Activated CD4-positive, alpha-beta T cell treated with anti-CD3 and anti-CD28 coated beads for 24 hours (primary cell): ENCODE measurements around the gene SPTSSB.

ENCODE experiments used
- DNase-seq, 2 donors: peaks; one replicate each; pipeline ENCODE4 v3.0.0-alpha.2; 2020; ENCODE audit warnings: low read depth in 2 of 2

SPTSSB gene, protein sequence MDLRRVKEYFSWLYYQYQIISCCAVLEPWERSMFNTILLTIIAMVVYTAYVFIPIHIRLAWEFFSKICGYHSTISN

DNA sequence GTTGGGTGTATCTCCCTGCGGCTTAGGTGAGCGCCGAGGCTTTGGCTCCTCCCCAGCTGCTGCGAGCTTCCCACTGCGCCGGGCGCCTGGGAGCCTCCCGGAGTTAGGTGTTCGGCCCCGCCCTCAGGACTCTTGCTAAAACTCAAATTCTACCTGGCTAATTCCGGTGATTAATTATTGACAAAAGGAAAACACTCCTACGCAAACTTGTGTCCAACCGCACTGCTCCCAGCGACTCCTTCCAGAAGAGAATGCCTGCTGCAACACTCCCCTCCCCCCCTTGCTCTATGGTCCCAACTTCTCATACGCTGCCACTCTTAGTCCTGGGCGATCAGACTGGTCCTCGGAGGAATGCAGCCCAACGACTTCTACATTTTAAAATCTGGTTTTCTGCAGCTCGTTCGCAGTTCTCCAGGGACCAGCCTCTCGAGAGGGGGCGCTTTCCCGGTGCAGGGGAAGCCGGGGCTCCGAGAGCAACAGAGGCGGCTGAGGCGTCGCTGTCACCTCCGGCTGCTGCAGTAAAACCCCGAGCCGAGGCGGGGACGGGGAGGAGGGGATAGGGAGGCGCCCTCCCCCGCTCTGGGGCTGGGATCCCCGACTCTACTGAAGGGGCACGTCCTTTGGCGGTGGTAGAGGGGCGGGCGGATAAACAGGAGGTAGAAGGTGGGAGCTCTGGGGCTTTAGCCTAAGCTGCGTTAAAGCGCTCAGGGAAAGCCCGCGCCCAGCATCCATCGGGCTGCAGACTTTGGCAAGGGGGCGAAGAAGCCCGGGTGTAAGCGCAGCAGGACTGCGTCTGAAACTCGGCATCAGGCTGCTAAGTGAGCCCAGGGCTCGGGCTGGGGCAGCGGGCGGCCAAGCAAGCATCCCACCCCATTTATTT lies at the start of gene SPTSSB:
SPTSSB (minus strand) TSS at position 77 of the 880 bp plus-strand sequence. CDS start 25,194 bp downstream, outside the sequence.
- peak; percentile 29 to 43 for DNase-seq

DNA sequence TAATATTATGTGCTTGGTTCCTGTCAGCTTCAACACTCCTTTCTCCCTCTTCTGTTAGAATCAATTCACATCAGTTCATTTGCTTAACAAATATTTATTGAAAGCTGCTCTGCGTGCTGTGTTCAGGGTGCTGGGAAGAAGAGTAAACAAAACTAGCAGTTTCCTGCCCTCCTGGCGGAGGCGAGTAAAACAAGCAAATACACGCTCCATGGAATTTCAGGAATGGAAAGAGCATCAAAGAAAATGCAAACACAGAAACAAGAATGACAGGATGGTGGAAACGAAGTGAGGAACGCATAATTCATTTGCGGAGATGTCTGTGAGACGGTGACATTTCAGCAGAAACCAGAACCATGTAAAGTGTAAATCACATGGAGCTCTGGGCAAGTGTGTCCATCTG lies 49.4 kb upstream of the SPTSSB start:
- DNase-seq = no peak

GRCh38 chr3:161419555-161420333 lies 48.4 kb upstream of the SPTSSB start:
- DNase-seq = no peak

GRCh38 chr3:161415506-161416231 lies 44.4 kb upstream of the SPTSSB start:
- DNase-seq = no peak

GRCh38 chr3:161414907-161415306 lies 43.6 kb upstream of the SPTSSB start:
- DNase-seq = no peak

DNA sequence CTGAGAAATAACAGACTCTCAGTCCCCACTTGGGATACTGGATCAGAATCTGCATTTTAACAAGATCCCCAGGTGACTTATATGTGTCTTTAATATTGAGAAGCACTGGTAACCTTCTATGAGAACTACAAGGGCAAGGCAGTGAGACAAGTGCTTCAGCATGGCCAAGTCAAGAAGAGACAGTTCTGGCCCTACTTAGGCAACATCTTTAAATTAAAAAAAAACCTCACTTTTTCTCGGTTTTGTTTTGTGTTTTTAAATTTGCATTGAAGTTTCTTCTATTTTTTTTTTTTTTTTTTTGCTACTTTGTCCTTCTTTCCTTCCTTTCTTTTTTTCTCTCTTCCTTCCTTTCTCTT lies 42.5 kb upstream of the SPTSSB start:
- DNase-seq = no peak

- no peak for DNase-seq
Measured at GRCh38 chr3:161413127-161413854, 42.0 kb upstream of the SPTSSB start.

- DNase-seq = no peak
Measured at GRCh38 chr3:161412123-161412522, 40.8 kb upstream of the SPTSSB start.

DNA sequence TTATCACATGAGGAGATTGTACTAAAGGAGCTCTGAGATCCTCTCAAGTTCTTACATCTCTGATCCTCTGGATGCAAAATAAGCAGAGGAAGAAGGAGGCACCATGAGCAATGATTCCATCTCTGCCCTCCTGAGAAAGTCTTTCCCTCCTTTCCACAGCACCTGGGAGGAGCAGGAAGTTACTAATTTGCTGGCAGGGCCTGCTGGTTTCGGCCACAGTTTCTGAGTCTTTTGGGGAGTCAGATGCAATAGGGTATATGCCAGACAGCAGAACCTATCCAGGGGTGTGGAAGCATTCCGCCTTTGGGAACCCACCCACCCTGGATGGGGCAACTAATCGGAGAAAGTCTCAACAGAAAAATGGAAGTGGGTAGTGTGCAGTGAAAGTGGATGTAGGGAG lies 38.5 kb upstream of the SPTSSB start:
- DNase-seq = no peak

DNA sequence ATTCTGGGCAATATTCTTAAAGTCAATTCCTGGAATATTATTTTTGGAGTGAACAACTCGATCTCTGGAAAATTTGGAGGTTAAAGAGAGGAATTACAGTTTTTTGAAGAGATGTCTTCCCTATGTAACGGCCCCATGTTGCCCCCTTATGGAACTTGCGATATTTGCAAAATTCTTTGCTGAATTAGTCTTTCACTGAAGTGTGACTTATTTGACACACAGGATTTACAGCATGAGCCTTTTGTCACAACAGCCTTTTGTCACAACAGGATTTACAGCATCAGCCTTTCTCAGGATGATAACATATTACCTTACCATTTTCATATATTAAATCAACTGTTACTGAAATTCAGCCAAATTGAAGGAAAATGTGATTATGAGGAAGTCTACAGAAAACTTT lies 37.8 kb upstream of the SPTSSB start:
- DNase-seq = peak in 1 of 2 donors; percentile 27

DNA sequence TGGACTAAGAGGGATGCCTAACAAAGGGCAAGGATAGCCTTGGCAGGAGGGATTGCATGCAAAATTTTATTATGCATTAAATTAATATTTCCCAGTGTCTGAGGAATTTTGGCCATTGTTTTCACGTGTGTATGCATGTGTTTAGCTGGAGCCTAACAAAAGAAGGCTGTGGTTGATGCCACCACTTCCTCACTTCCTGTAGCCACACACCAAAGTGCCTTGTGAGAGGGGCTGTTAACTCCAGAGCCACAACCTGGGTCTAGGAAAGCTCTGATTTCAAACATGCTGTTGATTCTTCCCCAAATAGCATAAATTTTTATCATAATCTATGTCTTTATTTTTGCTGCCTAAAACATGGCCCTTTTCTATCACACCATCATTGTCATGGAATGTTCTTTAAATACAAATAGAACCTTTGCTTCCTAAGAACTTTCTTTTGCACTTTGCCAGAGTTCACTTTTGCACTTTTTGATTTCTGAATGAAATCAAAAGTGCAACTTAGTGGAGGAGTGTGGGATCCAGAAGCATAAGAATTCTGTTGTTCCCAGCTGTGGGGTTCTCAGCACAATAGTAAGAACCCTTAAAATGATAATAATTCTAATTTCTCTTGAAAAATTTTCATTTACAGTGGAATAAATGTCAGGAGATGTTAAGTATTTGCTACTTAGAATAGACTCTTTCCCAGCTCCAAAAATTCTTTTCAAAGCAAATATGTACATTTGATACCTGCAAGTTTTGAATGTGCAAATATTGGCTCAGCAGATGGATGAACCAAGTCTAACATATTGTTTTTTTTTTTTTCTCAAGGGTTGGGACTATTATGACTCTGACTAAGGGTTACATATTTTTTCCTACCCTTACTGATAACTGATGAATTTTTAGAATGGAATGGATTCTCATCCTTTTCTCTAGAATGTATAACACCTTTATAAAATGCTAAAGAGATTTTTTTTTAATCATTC lies 35.6 kb upstream of the SPTSSB start:
- no peak for DNase-seq

- no peak for DNase-seq
Measured at GRCh38 chr3:161405836-161406235, 34.5 kb upstream of the SPTSSB start.

- DNase-seq = no peak
Measured at GRCh38 chr3:161405087-161405486, 33.8 kb upstream of the SPTSSB start.

DNA sequence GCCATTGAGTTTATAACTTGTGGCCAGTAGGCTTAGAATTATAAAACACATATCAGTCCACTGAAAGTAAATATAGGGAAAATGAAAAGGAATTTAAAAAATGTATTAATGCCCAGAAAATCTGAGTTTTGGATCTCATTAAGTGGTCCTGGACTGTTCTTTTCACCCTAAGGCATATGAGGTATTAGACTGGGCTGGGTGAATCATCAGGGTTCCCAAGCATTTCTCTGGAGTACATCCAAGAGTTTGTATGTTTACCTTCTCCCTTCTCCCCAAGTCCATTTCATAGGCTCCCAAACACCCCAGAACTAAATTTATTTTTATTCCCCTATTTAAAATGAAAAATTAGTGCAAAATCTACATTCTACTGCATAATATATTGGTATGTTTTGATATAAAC lies 31.9 kb upstream of the SPTSSB start:
- no peak for DNase-seq

- no peak for DNase-seq
Measured at GRCh38 chr3:161401389-161401788, 30.1 kb upstream of the SPTSSB start.

GRCh38 chr3:161400650-161401049 lies 29.3 kb upstream of the SPTSSB start:
- DNase-seq = no peak

GRCh38 chr3:161395115-161396012 lies 24.0 kb upstream of the SPTSSB start:
- no peak for DNase-seq

DNA sequence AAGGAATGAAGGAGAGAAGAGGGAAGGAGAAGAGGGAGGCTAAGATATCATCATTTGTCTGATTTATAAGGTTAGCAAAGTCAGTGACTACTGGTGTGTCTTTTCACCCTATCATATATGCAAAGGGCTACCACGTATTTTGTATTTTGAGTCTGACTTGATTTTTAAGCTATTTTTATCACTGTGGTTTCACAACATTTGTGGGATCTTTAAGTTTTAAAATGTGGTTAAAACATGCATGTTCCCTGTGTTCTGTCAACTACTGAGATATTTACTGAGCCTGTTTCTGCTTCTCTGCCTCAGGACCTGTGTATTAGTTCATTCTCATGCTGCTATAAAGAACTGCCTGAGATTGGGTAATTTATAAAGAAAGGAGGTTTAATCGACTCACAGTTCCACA lies 22.5 kb upstream of the SPTSSB start:
- no peak for DNase-seq

- no peak for DNase-seq
Measured at GRCh38 chr3:161393310-161393709, 22.0 kb upstream of the SPTSSB start.
